ACC112 (cell line): Measurements from ENCODE around the gene AFMID.

Source experiments
- H2AFZ ChIP-seq: fragments of 200-600 bp; sonication (generic); one replicate; pipeline ENCODE4 v1.6.0; 2017; ENCODE audit warnings: antibody characterized with exemption, low read length; ENCODE audit not compliant: unreplicated experiment
- H3K27ac ChIP-seq: fragments of 200-600 bp; sonication (generic); 2 replicates; pipeline ENCODE4 v1.5.1; 2014; ENCODE audit warnings: low read depth, mild to moderate bottlenecking, antibody characterized with exemption, low read length, moderate library complexity
- H3K27me3 ChIP-seq: fragments of 200-600 bp; sonication (generic); 2 replicates; pipeline ENCODE4 v1.6.1; 2014; ENCODE audit warnings: mild to moderate bottlenecking, antibody characterized with exemption, low read length, moderate library complexity, mixed read lengths; ENCODE audit not compliant: insufficient read depth
- H3K36me3 ChIP-seq: fragments of 200-600 bp; sonication (generic); 2 replicates; pipeline ENCODE4 v1.6.1; 2016; ENCODE audit warnings: mild to moderate bottlenecking, antibody characterized with exemption, low read length, moderate library complexity, mixed read lengths; ENCODE audit not compliant: insufficient read depth
- H3K4me1 ChIP-seq: fragments of 200-600 bp; sonication (generic); one replicate; pipeline ENCODE4 v1.6.1; 2016; ENCODE audit warnings: low read length, mixed read lengths; ENCODE audit not compliant: insufficient read depth, unreplicated experiment, control insufficient read depth
- H3K4me3 ChIP-seq: fragments of 200-600 bp; sonication (generic); 2 replicates; pipeline ENCODE4 v1.5.1; 2014; ENCODE audit warnings: mild to moderate bottlenecking, low read depth, low read length
- H3K79me2 ChIP-seq: fragments of 200-600 bp; sonication (generic); one replicate; pipeline ENCODE4 v1.6.0; 2016; ENCODE audit warnings: low read length; ENCODE audit not compliant: control insufficient read depth, unreplicated experiment, insufficient read depth

AFMID gene

DNA sequence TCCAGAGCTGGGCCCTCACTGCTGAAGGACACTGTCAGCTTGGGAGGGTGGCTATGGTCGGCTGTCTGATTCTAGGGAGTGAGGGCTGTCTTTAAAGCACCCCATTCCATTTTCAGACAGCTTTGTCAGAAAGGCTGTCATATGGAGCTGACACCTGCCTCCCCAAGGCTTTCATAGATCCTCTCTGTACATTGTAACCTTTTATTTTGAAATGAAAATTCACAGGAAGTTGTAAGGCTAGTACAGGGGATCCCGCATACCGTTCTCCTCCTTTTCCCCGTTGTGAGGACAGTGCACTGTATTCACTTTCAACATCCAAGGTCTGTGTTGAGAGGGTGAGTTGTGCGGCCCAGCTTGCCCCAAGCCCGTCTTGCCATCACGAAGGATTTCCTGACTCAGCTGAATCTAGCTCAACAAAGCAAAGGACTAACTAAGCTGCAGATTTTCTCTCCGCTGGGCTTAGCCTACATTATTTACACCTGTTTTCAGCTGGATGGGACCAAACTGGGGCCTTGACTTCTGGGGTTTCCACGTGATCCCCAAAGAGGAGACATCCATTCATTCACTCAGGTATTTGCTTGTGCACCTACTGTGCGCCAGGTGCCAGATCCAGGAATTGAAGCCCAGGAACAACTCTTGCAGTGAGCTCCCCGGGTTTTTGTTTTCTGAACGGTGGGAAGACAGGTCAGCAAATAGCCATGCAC, 39.0 kb downstream of the AFMID start:
- Histone ChIP-seq H3K4me3 (no peak overlapping the region), H3K4me1 (no peaks in the 10 kb centered on the region), H3K27me3 (peaks cover 8% of the 10 kb centered on the region), H3K36me3 (no peaks in the 10 kb centered on the region), H3K27ac (no peak overlapping the region), H2AFZ (no peak overlapping the region), H3K79me2 (no peaks in the 10 kb centered on the region)

DNA sequence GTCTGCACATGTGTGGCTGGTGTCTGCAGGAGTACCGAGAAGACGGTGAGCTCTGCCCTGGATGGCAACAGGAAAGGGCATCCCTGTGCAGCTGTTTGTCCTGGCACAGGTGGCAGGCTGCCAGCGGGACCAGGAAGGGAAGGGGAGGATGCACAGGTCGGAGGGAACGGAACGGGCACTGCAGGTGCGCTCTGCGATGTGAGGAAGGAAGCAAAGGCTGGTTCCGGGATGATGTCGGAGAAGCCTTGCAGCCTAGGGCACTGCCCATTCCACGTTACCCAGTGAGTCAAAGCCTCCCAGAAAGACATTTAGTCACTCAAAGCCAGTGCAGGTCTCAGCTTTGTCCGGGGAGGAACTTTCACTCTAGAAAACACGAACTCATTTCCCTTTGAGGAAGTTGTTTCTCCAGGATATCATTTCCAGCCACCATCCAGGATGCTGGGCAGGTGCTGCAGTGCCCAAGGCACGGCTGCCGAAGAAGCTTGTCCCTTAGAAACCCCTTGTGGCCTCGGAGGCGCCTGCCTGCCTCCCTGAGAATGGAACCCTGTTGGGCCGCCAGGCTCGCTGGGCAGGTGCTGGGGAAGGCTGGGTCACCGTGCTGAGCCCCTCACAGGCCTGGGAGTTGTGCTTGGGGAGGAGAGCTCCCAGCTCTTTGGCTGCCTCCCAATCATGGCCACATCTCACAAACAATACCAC, 39.7 kb downstream of the AFMID start:
- H3K36me3 ChIP-seq, result no peaks in the 10 kb centered on the region
- H3K79me2 ChIP-seq, result no peaks in the 10 kb centered on the region
- no peak overlapping the region for H3K4me3 ChIP-seq
- H3K27me3 ChIP-seq, result peaks cover 13% of the 10 kb centered on the region
- no peak overlapping the region for H3K27ac ChIP-seq
- no peaks in the 10 kb centered on the region for H3K4me1 ChIP-seq
- no peak overlapping the region for H2AFZ ChIP-seq

DNA sequence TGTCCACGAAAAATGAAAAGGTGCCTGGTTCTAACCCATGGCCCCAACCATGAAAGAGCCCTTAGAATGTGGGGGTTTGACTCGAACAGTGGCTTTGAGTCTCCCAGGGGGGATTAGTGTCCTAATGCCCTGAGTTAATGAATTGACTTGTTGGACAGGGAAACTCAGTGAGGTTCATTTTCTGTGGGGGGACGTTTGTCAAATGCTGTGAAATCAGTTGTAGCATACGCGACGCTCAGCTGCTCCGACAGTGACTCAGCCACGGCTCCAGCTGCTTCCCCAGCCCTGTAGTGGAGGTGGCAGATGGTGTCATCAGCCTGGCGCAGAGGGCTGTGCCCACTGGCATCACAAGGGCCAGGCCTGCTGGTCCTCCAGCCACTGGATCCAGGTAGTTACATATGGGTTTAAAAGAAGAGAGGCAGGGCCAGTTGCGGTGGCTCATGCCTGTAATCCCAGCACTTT, 40.3 kb downstream of the AFMID start:
- Histone ChIP-seq H3K4me1 (no peaks in the 10 kb centered on the region), H3K36me3 (no peaks in the 10 kb centered on the region), H3K27me3 (peaks cover 19% of the 10 kb centered on the region), H3K4me3 (no peak overlapping the region), H3K27ac (no peak overlapping the region), H3K79me2 (no peaks in the 10 kb centered on the region), H2AFZ (no peak overlapping the region)

DNA sequence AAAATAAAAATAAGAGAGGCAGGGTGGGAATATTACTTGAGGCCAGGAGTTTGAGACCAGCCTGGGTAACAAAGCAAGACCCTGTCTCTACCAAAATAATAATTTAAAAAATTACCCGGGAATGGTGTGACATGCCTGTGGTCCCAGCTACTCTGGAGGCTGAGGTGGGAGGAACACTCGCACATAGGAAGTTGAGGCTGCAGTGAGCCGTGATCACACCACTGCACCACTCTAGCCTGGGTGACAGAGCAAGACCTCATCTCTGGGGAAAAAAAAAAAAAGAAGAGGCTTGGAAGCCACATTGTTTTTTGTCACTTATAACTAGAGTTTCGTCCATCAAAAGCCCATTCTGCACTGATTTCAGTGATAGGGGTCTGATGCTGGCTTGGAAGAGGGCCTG, 41.0 kb downstream of the AFMID start:
- H3K4me1 ChIP-seq, result no peaks in the 10 kb centered on the region
- no peaks in the 10 kb centered on the region for H3K36me3 ChIP-seq
- H3K79me2 ChIP-seq, result no peaks in the 10 kb centered on the region
- H3K27ac ChIP-seq, result no peak overlapping the region
- no peak overlapping the region for H2AFZ ChIP-seq
- peaks cover 23% of the 10 kb centered on the region for H3K27me3 ChIP-seq
- H3K4me3 ChIP-seq, result no peak overlapping the region

DNA sequence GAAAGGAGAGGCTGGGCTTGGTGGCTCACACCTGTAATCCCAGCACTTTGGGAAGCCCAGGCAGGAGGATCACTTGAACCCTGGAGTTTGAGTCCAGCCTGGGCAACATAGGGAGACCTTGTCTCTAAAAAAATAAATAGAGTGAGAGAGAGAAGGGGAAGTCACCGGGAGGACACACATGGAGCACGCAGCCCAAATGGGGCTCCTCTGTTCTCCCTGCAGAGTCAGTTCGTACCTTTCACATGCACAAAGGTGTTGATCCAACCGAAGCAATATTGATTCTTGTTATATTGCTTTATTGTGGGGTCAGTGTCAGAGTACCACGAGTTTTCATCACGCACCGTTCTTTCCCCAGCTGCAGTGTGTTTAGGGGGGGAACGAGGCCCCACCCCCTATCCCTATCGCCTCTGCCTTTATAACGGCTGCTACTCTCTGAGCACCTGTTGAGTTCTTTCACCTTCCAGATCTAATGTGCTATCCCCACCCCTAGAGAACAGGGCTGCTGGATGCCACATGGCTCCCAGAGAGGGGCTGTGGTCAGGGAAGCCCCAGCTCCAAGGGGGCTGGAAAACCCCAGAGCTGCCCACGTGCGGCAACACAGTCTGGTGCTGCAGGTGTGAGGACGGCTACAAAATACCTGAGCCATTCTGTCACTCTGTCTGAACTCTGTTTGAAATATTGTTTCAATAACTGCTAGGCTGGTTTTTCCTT, 43.2 kb downstream of the AFMID start:
- H3K27me3 ChIP-seq, result peaks cover 23% of the 10 kb centered on the region
- H3K79me2 ChIP-seq, result no peaks in the 10 kb centered on the region
- no peaks in the 10 kb centered on the region for H3K36me3 ChIP-seq
- no peak overlapping the region for H3K4me3 ChIP-seq
- no peak overlapping the region for H2AFZ ChIP-seq
- H3K4me1 ChIP-seq, result no peaks in the 10 kb centered on the region
- no peak overlapping the region for H3K27ac ChIP-seq

DNA sequence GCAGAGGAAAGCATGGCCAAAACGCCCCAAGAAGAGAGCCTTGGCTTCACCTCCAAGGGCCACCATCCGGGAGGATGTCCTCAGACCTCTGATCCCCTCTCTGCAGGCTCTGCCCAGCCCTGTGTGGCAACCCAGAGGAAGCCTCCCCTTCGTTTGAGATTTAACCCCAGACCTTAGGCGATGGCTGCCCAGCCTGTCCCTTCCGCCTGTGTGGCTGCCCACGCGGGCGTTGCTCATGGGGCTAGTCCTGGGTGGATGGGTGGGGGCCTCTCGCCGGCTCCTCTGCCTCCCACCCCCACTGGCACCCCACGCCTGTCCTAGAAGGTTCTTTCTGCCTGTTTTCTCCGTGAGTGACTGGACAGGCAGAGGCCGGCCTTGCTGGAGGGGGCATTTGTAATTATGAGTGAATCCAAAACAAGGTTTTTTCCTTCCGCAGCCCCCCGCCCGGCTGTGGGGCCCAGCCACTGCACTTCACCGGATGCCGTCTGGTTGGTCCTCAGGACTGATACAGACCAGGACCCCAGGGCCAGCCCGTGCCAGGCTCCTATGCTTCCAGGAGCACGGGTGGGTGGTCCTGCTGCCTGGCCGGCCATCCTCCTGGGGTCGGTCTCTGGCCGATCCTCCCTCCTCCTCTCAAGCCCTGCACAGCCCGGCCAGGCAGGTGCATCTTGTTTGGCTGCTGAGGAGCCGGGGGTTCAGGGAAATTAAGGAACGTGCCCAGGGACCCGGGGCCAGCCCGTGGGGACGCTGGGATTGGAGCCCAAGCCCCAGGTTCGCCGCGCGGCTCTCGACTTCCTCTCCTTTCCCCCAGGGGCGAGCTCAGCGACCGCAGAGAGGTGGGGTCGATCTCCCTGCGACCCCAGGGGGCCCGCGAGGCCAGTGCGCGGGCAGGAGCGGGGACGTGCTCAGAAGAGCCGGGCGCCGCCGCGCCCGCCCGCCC, 44.1 kb downstream of the AFMID start, which contains the start of gene TMEM235:
Gene TMEM235 (plus strand): TSS at position 636 of the 940 bp plus-strand sequence. CDS start 393 bp downstream, outside the sequence.
- Histone ChIP-seq H3K27me3 (peaks cover 23% of the 10 kb centered on the region), H3K79me2 (no peaks in the 10 kb centered on the region), H3K4me3 (no peak within 1 kb of the TSS), H3K27ac (no peak within 1 kb of the TSS), H3K36me3 (no peaks in the 10 kb centered on the region), H3K4me1 (no peaks in the 10 kb centered on the region), H2AFZ (no peak within 1 kb of the TSS)

DNA sequence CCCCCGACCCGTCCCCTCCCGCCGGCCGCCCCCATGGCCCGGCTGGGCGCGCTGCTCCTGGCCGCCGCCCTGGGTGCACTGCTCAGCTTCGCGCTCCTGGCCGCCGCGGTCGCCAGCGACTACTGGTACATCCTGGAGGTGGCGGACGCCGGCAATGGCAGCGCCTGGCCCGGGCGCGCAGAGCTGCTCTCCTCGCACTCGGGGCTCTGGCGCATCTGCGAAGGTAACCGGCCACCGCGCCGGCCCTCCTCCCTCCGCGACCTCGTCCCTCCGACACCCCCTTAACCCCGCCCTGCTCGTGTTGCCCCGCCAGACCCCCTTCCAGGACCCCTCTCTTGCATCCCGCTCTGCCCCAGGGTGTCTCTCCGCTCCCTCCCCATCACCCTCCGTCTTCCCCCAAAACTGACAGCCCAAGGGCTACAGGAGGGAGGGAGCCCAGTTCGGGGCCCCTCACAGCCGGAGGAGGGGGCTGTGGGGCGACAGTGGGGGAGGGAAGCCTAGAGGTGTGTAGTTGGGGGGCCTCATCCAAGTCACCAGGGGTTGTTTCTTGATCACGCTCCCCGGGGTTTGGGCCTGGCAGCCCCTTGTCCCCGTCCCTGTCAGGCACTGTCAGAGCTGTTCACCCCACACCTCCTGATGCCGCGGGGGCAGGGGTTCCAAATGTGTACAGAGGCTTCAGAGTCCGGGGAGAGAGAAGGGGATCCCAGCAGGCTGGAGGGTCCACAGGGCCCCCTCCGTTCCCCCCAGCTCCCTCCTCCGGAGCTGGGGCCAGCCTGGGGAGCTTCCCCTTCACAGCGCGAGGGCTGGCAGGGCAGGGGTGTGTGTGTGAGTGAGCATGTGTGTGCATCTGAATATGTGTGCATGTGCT, 45.1 kb downstream of the AFMID start:
- no peak overlapping the region for H3K4me3 ChIP-seq
- H3K27me3 ChIP-seq, result peaks cover 23% of the 10 kb centered on the region
- H3K79me2 ChIP-seq, result no peaks in the 10 kb centered on the region
- no peaks in the 10 kb centered on the region for H3K36me3 ChIP-seq
- no peaks in the 10 kb centered on the region for H3K4me1 ChIP-seq
- H2AFZ ChIP-seq, result no peak overlapping the region
- no peak overlapping the region for H3K27ac ChIP-seq

DNA sequence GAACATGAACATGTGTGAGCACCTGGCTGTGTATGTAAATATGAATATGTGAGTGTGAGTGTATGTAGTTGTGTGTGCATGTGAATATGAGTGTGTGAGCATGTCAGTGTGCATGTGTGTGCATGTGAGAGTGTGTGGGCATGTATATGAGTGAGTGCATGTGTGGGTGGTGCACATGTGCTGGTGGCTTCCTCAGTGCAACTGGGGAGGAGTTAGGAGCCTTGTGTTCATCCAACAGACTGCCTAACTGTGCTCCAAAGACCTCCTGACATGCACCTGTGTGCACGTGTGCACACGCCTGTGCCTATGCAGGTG, 45.7 kb downstream of the AFMID start:
- H3K27ac ChIP-seq, result no peak overlapping the region
- H2AFZ ChIP-seq, result no peak overlapping the region
- no peaks in the 10 kb centered on the region for H3K36me3 ChIP-seq
- no peaks in the 10 kb centered on the region for H3K4me1 ChIP-seq
- no peaks in the 10 kb centered on the region for H3K79me2 ChIP-seq
- peaks cover 23% of the 10 kb centered on the region for H3K27me3 ChIP-seq
- H3K4me3 ChIP-seq, result no peak overlapping the region

DNA sequence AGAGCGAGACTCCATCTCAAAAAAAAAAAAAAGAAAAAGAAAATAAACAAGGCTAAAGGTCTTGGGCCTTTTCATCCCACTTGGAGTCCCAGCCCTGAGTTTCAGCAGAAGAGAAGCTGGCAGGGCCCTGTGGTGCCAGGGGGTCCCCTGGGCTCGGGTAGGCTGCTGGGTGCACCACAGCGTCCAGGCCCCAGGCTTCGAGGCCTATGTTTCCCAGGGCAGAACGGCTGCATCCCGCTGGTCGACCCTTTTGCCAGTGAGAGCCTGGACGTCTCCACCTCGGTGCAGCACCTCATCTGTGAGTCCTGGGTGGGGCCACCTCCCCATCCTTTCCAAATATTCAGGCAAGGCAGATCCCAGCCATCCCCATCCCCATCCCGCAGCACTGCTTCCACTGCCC, 46.5 kb downstream of the AFMID start:
- Histone ChIP-seq H3K36me3 (no peaks in the 10 kb centered on the region), H3K4me1 (no peaks in the 10 kb centered on the region), H2AFZ (no peak overlapping the region), H3K27ac (no peak overlapping the region), H3K4me3 (no peak overlapping the region), H3K79me2 (no peaks in the 10 kb centered on the region), H3K27me3 (peaks cover 23% of the 10 kb centered on the region)
